SU-DHL-6 (cell line): ENCODE measurements around the gene CHTF8.

Experiments used
- CTCF ChIP-seq: fragments of 200-600 bp; sonication (generic); IDR thresholded peaks from one replicate; pipeline ENCODE4 v1.5.1; 2017; ENCODE audit warnings: antibody characterized with exemption, mild to moderate bottlenecking, low read length, moderate library complexity; ENCODE audit not compliant: insufficient read depth, poor library complexity, severe bottlenecking
- EZH2phosphoT487 ChIP-seq: fragments of 200-600 bp; sonication (generic), shearing (Covaris generic); conservative IDR thresholded peaks from 2 replicates; pipeline ENCODE4 v1.6.1; 2018; ENCODE audit warnings: mild to moderate bottlenecking, antibody characterized with exemption, low read length, moderate library complexity, mixed read lengths

- TF ChIP-seq CTCF: peak; percentile 80
- TF ChIP-seq EZH2phosphoT487: no peak
Observed at GRCh38 chr16:69150146-69150865, 17.9 kb upstream of the CHTF8 start.
